Mesothelial cell of epicardium (in vitro differentiated cells): Measurements from ENCODE around the gene YES1. TPM values are rescaled to one million over a fixed set of nuclear protein-coding genes. Genes with fewer than 3 reads are reported as not detected.
"Not testable (repeated sequence)": the region's sequence is repeated elsewhere in the genome, so short reads cannot be mapped to it uniquely, and the experiment has no call there.

Experiments used
- DNase-seq, 2 experiments: peaks; one replicate each; pipeline ENCODE4 v3.0.0; 2021; ENCODE audit warnings: low spot score in 2 of 2; ENCODE audit not compliant: unreplicated experiment in 2 of 2
- H3K27ac Mint-ChIP-seq: 2 replicates; pipeline ENCODE4 v1.8.0; 2021; ENCODE audit warnings: mixed read lengths
- H3K27me3 Mint-ChIP-seq: 2 replicates; pipeline ENCODE4 v1.8.0; 2021; ENCODE audit warnings: low read depth, mixed read lengths
- H3K36me3 Mint-ChIP-seq: 2 replicates; pipeline ENCODE4 v1.8.0; 2021; ENCODE audit warnings: mixed read lengths
- H3K4me1 Mint-ChIP-seq: 2 replicates; pipeline ENCODE4 v1.8.0; 2021; ENCODE audit warnings: mixed read lengths
- H3K4me3 Mint-ChIP-seq: 2 replicates; pipeline ENCODE4 v1.8.0; 2021; ENCODE audit warnings: mild to moderate bottlenecking, moderate library complexity, mixed read lengths
- H3K9me3 Mint-ChIP-seq: 2 replicates; pipeline ENCODE4 v1.8.0; 2021; ENCODE audit warnings: mixed read lengths
- total RNA-seq: library from RNA; stranded (reverse); gene quantifications from 3 replicates; pipeline ENCODE4 v1.2.1, GENCODE V29; 2021
- TF ChIP-seq, protein P1 (sequence below): fragments of 200-600 bp; sonication (generic); IDR thresholded peaks from one replicate; pipeline ENCODE4 v1.5.0; 2021; ENCODE audit warnings: antibody characterized with exemption; ENCODE audit not compliant: unreplicated experiment

YES1 gene
- total RNA-seq, 1 donor from 2014 or later, result 47.5 TPM

DNA sequence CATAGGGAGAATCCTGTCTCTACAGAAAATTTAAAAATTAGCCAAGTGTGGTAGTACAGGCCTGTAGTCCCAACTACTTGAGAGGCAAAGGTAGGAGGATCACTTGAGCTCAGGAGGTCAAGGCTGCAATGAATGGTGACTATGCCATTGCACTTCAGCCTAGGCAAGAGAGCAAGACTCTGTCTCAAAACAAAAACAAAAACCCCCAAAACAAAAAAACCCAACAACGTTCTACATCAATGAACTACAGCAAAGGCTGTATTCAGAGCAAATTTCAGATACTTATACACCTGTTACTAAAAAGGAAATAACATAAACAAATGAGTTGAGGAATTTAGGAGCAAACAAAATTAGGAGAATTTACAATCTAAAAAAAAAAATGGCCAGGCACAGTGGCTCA, 22.6 kb downstream of the YES1 start:
- H3K27ac Mint-ChIP-seq, result no peak overlapping the region
- H3K4me1 Mint-ChIP-seq, result peaks cover 3% of the 10 kb centered on the region
- TF ChIP-seq, protein P1, sequence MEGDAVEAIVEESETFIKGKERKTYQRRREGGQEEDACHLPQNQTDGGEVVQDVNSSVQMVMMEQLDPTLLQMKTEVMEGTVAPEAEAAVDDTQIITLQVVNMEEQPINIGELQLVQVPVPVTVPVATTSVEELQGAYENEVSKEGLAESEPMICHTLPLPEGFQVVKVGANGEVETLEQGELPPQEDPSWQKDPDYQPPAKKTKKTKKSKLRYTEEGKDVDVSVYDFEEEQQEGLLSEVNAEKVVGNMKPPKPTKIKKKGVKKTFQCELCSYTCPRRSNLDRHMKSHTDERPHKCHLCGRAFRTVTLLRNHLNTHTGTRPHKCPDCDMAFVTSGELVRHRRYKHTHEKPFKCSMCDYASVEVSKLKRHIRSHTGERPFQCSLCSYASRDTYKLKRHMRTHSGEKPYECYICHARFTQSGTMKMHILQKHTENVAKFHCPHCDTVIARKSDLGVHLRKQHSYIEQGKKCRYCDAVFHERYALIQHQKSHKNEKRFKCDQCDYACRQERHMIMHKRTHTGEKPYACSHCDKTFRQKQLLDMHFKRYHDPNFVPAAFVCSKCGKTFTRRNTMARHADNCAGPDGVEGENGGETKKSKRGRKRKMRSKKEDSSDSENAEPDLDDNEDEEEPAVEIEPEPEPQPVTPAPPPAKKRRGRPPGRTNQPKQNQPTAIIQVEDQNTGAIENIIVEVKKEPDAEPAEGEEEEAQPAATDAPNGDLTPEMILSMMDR, result no peak
- no peak overlapping the region for H3K4me3 Mint-ChIP-seq
- peaks cover 10% of the 10 kb centered on the region for H3K36me3 Mint-ChIP-seq
- DNase-seq, result no peak
- H3K9me3 Mint-ChIP-seq, result peaks cover 15% of the 10 kb centered on the region
- H3K27me3 Mint-ChIP-seq, result no peaks in the 10 kb centered on the region

DNA sequence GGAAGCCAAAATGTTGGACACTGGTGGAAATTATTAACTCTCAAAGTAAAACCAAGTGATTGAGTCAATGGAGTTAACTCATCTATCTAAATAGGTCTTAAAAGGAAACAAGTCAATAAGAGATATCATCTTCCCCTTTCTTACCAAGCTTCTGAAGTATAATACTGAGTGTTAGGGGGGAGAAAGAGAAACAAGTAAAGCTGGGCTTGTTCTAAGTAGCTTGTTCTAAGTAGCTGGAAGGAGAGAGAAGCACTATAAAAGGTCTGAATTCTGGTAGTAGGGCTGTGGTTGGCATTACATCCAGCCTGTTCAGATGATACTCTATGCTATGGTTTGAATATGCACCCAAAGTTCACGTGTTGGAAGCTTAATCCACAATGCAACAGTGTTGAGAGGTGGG, 26.8 kb downstream of the YES1 start:
- TF ChIP-seq, protein P1, result no peak
- DNase-seq, result no peak
- Mint-ChIP-seq H3K36me3 (peaks cover 5% of the 10 kb centered on the region), H3K4me3 (no peak overlapping the region), H3K27ac (no peak overlapping the region), H3K9me3 (peaks cover 8% of the 10 kb centered on the region), H3K4me1 (peaks cover 19% of the 10 kb centered on the region), H3K27me3 (no peaks in the 10 kb centered on the region)

DNA sequence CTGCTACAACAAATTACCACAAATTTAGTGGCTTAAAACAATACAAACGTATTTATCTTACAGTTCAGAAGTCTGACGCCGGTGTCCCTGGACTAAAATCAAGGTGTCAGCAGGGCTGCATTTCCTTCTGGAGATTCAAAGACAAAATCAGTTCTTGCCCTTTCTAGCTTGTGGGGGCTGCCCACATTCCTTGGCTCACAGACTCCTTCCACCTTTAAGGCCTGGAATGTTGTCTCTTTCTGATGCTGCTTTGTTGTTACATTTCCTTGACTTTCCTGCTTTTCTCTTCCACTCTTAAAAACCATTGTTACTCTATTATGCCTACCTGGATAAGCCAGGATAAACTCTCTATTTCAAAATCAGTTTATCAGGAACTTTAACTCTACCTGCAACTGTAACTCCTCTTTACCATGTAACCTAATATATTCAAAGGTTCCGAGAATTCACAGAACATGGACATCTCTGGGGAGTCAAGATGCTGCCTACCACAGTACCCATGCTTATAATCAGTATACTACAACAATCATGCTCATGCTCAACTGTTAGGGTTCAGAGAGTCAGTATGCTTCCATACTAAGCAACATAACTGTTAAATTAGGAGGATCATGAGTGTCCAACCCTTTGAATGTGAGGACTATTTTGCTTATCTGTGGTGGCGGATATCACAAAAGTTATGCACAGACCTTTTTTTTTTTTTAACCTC, 27.4 kb downstream of the YES1 start:
- no peaks in the 10 kb centered on the region for H3K27me3 Mint-ChIP-seq
- H3K9me3 Mint-ChIP-seq, result peaks cover 8% of the 10 kb centered on the region
- TF ChIP-seq, protein P1, result no peak
- H3K4me3 Mint-ChIP-seq, result no peak overlapping the region
- H3K36me3 Mint-ChIP-seq, result peaks cover 5% of the 10 kb centered on the region
- H3K4me1 Mint-ChIP-seq, result peaks cover 26% of the 10 kb centered on the region
- H3K27ac Mint-ChIP-seq, result no peak overlapping the region
- no peak for DNase-seq

DNA sequence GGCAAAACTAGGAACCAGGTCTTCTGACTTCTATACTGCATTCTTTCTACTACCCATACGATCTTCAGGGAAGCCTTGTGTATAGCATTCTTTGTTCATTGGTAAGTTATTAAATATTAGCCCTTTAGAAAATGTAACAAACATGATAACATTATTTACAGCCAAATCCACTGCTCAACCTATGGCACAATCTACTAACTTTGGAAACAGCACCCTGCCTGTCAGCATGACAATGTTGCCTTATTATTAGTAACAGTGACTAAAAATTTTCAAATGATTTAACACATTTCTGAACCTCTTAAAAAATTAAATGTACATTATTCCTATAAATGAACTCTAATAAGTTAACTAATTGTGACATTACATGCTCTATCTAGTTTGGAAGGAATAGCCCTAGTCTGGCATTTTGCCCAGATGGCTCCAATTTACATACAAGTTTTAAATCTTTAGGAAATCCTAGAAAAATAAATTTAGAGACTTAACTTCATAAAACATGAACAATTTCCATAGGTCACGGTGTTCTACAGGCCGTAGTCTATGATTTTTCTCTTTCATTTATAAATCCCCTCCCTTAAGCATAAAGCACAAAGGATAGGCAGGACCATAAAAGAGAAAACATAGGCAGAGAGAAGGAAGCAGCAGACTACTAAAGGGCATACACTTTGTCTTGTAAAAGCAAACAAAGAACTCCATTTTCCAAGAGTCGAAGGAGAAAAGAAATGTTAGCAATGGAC, 33.7 kb downstream of the YES1 start:
- no peaks in the 10 kb centered on the region for H3K9me3 Mint-ChIP-seq

DNA sequence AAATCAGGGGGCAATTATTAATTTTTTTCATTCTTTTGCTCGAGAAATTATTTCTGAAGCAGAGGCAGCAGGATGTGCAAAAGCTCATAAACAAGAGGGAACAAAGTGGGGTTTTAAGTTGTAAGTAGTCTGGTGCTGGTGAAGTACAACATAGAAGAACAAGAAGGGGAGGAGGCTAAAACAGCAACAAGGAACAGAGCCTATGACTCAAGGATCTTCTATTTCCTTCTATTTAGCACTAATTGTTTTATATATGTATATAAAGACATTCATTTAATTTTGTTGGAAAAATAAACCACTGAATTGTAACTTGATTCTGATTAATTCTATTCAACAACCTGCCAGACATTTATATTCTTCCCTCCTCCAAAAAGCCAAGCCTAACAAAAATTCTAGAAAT, 35.0 kb downstream of the YES1 start:
- TF ChIP-seq, protein P1, result no peak
- peak overlapping the region; percentile 66 for H3K27ac Mint-ChIP-seq
- H3K9me3 Mint-ChIP-seq, result no peaks in the 10 kb centered on the region
- DNase-seq, result no peak
- H3K4me3 Mint-ChIP-seq, result no peak overlapping the region
- H3K4me1 Mint-ChIP-seq, result peaks cover 48% of the 10 kb centered on the region
- H3K27me3 Mint-ChIP-seq, result no peaks in the 10 kb centered on the region
- H3K36me3 Mint-ChIP-seq, result no peaks in the 10 kb centered on the region

More for the DNA sequence above, 33.7 kb downstream of the YES1 start:
- peak overlapping the region; percentile 36 for H3K4me3 Mint-ChIP-seq
- H3K27me3 Mint-ChIP-seq, result no peaks in the 10 kb centered on the region
- H3K36me3 Mint-ChIP-seq, result no peaks in the 10 kb centered on the region
- DNase-seq, result no peak
- H3K4me1 Mint-ChIP-seq, result peaks cover 51% of the 10 kb centered on the region
- H3K27ac Mint-ChIP-seq, result peak overlapping the region; percentile 95
- TF ChIP-seq, protein P1, result no peak

DNA sequence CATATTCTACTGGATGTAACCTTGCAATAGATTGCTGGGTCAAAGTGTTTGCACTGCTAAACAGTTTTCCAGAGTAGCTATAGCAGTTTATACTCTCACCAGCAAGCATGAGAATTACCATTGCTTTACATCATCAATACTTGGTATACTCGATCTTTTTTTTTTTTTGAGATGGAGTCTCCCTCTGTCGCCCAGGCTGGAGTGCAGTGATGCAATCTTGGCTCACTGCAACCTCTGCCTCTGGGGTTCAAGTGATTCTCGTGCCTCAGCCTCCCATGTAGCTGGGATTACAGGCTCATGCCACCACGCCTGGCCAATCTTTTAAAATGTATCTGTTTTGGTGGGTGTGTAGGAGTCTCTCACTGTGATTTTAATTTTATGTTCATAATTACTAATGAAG, 36.0 kb downstream of the YES1 start:
- not testable (repeated sequence) for H3K9me3 Mint-ChIP-seq, H3K27me3 Mint-ChIP-seq, H3K4me3 Mint-ChIP-seq, DNase-seq, H3K36me3 Mint-ChIP-seq
- Mint-ChIP-seq H3K27ac (peak overlapping the region; percentile 14), H3K4me1 (peaks cover 40% of the 10 kb centered on the region)
